ENCODE results near the gene GRAP2. TPM values are rescaled to one million over a fixed set of nuclear protein-coding genes. Genes with fewer than 3 reads are reported as not detected.
"Not testable (repeated sequence)": the region's sequence is repeated elsewhere in the genome, so short reads cannot be mapped to it uniquely, and the experiment has no call there.

Gene GRAP2
- total RNA-seq, 4 donors from 2014 or later, result 5.8 to 92.4 (median 6.1) TPM

DNA sequence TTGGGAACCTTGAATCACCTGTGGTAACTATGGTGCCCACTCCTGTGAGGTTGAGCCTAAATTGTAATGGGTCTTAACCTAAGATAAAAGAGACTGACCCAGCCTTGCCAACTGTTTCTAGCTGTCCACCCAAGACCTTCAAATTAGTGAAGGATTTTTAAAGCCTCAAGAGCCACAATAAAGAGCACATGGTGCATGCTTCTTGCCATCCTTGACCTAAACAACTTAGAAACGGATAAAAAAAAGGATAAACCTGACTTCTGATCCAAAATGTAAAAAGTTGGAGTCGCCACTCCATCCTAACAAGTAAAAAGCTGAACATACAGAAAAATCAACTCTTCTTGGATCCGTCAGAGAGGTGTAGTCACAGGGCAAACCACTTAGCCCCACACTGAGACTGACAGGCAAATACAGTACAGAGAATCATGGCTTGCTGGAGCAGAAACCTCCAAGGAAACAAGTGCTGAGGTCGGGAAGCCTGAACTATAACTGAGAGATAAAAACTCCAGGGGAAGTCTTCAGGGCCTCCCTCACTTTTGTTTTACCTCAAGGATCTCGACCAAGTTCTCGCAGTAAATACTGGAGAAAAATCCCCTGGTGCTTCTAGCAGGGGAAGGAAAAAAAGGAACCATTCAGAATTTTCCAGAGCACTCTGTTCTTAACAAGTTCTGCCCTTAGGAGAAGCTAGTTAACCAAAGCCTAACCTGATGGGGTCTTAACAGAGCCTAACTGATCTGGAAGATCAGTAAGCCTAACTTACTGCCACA, 23.6 kb upstream of the GRAP2 start:
- Histone ChIP-seq H3K36me3 (no peaks in the 10 kb centered on the region), H3K9me3 (no peaks in the 10 kb centered on the region), H3K27me3 (no peaks in the 10 kb centered on the region), H3K4me3 (no peak overlapping the region), H3K4me1 (no peaks in the 10 kb centered on the region), H3K27ac (no peak overlapping the region)
- TF ChIP-seq POLR2A (IDR thresholded peaks at IDR 0.05), result no peak
- TF ChIP-seq, protein P1, sequence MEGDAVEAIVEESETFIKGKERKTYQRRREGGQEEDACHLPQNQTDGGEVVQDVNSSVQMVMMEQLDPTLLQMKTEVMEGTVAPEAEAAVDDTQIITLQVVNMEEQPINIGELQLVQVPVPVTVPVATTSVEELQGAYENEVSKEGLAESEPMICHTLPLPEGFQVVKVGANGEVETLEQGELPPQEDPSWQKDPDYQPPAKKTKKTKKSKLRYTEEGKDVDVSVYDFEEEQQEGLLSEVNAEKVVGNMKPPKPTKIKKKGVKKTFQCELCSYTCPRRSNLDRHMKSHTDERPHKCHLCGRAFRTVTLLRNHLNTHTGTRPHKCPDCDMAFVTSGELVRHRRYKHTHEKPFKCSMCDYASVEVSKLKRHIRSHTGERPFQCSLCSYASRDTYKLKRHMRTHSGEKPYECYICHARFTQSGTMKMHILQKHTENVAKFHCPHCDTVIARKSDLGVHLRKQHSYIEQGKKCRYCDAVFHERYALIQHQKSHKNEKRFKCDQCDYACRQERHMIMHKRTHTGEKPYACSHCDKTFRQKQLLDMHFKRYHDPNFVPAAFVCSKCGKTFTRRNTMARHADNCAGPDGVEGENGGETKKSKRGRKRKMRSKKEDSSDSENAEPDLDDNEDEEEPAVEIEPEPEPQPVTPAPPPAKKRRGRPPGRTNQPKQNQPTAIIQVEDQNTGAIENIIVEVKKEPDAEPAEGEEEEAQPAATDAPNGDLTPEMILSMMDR (IDR thresholded peaks at IDR 0.05), result no peak
- no peak for DNase-seq

- DNase-seq, result no peak
- no peaks in the 10 kb centered on the region for H3K36me3 ChIP-seq
- H3K4me1 ChIP-seq, result no peaks in the 10 kb centered on the region
- H3K27ac ChIP-seq, result no peak overlapping the region
- no peak for TF ChIP-seq POLR2A (IDR thresholded peaks at IDR 0.05)
- TF ChIP-seq, protein P1 (IDR thresholded peaks at IDR 0.05), result no peak
- no peaks in the 10 kb centered on the region for H3K9me3 ChIP-seq
- no peaks in the 10 kb centered on the region for H3K27me3 ChIP-seq
- H3K4me3 ChIP-seq, result no peak overlapping the region
These were observed 20.2 kb upstream of the GRAP2 start for GRCh38 chr22:39880722-39881121.

DNA sequence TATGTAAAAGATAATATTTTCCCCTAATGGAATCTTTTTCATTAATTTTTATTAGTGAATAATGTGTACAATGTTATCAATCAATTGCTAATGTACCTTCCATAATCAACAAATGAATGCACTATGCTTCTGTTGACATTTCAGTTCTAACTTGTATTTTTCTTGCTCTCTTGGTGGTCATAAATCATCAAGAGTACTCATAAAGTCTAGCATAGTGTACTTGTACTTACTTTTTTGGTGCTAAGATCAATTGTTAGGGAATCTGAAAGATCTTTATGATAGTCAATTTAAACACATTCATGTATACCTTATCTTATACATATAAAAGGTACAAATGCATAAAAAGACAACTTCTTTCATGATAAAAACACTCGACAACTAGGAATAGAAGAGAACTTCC, 17.8 kb upstream of the GRAP2 start:
- Histone ChIP-seq H3K27ac (no peak overlapping the region), H3K9me3 (no peaks in the 10 kb centered on the region), H3K4me1 (no peaks in the 10 kb centered on the region), H3K4me3 (no peak overlapping the region), H3K27me3 (no peaks in the 10 kb centered on the region), H3K36me3 (no peaks in the 10 kb centered on the region)
- no peak for DNase-seq
- no peak for TF ChIP-seq POLR2A (IDR thresholded peaks at IDR 0.05)
- TF ChIP-seq, protein P1 (IDR thresholded peaks at IDR 0.05), result no peak

GRCh38 chr22:39889924-39890323, 11.0 kb upstream of the GRAP2 start:
- H3K9me3 ChIP-seq, H3K27ac ChIP-seq, DNase-seq, H3K27me3 ChIP-seq, H3K4me1 ChIP-seq, H3K4me3 ChIP-seq, H3K36me3 ChIP-seq: not testable (repeated sequence)

DNA sequence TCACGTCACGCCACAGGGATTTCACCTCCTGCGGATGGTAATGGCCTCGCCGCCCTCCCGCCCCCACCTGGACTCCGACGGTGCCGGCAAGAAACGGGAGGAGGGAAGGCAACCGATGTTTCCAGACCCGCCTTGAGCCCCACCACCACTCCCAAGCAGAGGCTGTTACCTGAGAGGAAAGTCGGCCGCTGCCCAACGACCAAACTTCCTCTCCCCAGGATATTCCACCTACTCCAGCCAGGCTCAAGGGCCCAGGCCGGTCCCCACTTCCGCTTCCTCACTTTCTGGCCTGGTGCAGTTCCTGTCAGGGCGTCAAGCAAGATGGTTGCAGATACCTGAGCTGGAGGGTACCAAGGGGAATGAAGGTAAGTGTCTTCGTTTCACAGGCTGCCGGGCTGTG, 7.4 kb upstream of the GRAP2 start, which contains the start of gene ENTHD1:
ENTHD1 (minus strand) TSS at position 235 of the 400 bp plus-strand sequence. CDS start 6,012 bp downstream, outside the sequence.
- no peak for TF ChIP-seq POLR2A (IDR thresholded peaks at IDR 0.05)
- TF ChIP-seq, protein P1 (IDR thresholded peaks at IDR 0.05), result no peak
- Histone ChIP-seq H3K27me3 (no peaks in the 10 kb centered on the region), H3K4me3 (no peak within 1 kb of the TSS), H3K36me3 (no peaks in the 10 kb centered on the region), H3K4me1 (peaks cover 0 to 3% (median 0%) of the 10 kb centered on the region in 4 donors), H3K27ac (no peak within 1 kb of the TSS), H3K9me3 (no peaks in the 10 kb centered on the region)
- no peak for DNase-seq

DNA sequence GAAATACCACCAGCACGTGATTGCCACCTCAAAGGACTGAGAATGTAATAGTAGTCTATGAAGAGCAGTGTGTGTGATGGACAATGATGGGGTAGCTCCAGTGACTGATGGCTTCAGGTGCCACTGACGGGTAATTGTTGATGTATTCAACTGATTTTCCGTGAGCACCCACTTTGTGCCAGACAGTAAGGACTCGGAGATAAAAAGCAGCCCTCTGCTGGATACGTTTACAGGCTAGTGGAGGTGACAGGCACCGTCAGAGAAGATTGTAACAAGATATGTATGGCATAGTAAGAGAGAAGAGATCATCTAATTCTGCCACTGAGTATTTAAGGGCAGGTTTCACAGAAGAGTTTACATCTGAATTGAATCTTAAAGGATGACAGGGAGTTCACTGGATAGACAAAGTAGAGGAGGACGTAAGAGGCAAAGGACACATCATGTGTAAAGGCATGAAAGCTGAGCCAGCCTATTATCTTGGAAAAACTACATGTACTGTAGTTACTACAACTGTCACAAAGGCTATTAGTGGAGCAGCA, 6.3 kb upstream of the GRAP2 start:
- Histone ChIP-seq H3K9me3 (no peaks in the 10 kb centered on the region), H3K4me1 (peaks cover 0 to 4% (median 0%) of the 10 kb centered on the region in 4 donors), H3K4me3 (no peak overlapping the region), H3K27ac (no peak overlapping the region), H3K36me3 (no peaks in the 10 kb centered on the region), H3K27me3 (no peaks in the 10 kb centered on the region)
- no peak for TF ChIP-seq POLR2A (IDR thresholded peaks at IDR 0.05)
- TF ChIP-seq, protein P1 (IDR thresholded peaks at IDR 0.05), result no peak
- no peak for DNase-seq

All from Peyer's patch (tissue), 4 donors.